PC-3 (cell line): ENCODE results near the gene NTNG1.

Source experiments
- EZH2 ChIP-seq: fragments of 300-600 bp; sonication (generic); IDR thresholded peaks from one replicate; pipeline ENCODE4 v1.6.1; 2017; ENCODE audit warnings: antibody characterized with exemption, mild to moderate bottlenecking, low read length; ENCODE audit not compliant: unreplicated experiment
- TF ChIP-seq, protein P1 (sequence below): fragments of 300-600 bp; sonication (generic); conservative IDR thresholded peaks from 2 replicates; pipeline ENCODE4 v1.5.1; 2017; ENCODE audit warnings: antibody characterized with exemption, low read depth, mild to moderate bottlenecking, low read length

DNA sequence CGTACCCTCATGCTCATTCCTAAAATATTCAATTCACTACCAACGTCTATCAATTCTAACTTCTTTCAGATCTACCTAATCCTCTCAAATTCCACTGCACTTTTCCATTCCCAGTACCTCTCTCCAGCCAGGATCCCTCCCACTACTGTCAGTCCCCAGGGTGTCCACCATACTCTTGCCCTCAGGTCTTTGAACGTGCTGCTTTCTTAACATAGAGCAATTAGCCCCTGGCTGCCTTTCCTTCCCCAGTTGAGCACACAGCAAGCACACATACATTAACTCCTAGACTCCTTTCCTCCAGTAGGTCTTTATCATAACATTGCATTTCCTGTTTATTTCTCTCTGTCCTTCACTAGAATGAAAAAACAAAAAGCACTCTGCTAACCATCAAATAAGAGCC lies 126.7 kb downstream of the NTNG1 start:
- TF ChIP-seq EZH2: no peak
- TF ChIP-seq, protein P1, sequence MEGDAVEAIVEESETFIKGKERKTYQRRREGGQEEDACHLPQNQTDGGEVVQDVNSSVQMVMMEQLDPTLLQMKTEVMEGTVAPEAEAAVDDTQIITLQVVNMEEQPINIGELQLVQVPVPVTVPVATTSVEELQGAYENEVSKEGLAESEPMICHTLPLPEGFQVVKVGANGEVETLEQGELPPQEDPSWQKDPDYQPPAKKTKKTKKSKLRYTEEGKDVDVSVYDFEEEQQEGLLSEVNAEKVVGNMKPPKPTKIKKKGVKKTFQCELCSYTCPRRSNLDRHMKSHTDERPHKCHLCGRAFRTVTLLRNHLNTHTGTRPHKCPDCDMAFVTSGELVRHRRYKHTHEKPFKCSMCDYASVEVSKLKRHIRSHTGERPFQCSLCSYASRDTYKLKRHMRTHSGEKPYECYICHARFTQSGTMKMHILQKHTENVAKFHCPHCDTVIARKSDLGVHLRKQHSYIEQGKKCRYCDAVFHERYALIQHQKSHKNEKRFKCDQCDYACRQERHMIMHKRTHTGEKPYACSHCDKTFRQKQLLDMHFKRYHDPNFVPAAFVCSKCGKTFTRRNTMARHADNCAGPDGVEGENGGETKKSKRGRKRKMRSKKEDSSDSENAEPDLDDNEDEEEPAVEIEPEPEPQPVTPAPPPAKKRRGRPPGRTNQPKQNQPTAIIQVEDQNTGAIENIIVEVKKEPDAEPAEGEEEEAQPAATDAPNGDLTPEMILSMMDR: no peak
